Transverse colon (tissue), 4 donors: ENCODE measurements around the gene CCDC9B.

Experiments
- CTCF ChIP-seq, 5 experiments: fragments of 200-600 bp in 3 of 5; fragments of 450-650 bp in 2 of 5; sonication (generic) in 3 of 5; IDR thresholded peaks; 1 replicate in 2 of 5; 2 replicates in 3 of 5; pipeline ENCODE4 v1.5.1; 2016 to 2017; ENCODE audit warnings: antibody characterized with exemption in 5 of 5, inconsistent platforms in 3 of 5, mild to moderate bottlenecking in 2 of 5, moderate library complexity in 1 of 5
- EP300 ChIP-seq: sonication (generic); formaldehyde crosslinking; IDR thresholded peaks from one replicate; pipeline ENCODE4 v1.6.1; 2017; ENCODE audit warnings: antibody characterized with exemption, low read depth
- POLR2A ChIP-seq: fragments of 450-650 bp; IDR thresholded peaks from one replicate; pipeline ENCODE4 v1.6.1; 2016; ENCODE audit warnings: antibody characterized with exemption, mild to moderate bottlenecking, moderate library complexity
- POLR2AphosphoS5 ChIP-seq, 3 donors: sonication (generic); formaldehyde crosslinking; IDR thresholded peaks; one replicate each; pipeline ENCODE4 v1.6.1; 2016; ENCODE audit warnings: antibody characterized with exemption in 3 of 3

- no peak for TF ChIP-seq CTCF (IDR thresholded peaks at IDR 0.05)
- no peak for TF ChIP-seq POLR2A
- TF ChIP-seq POLR2AphosphoS5 (IDR thresholded peaks at IDR 0.05): no peak
- TF ChIP-seq EP300: no peak
These were observed 49.7 kb downstream of the CCDC9B start for GRCh38 chr15:40290918-40291574.
